NAMALWA (cell line): ENCODE data around the gene ATP2B3.

ENCODE experiments used
- DNase-seq: peaks from one replicate; pipeline ENCODE4 v3.0.0-alpha.2; 2015; ENCODE audit warnings: low spot score

Gene ATP2B3

DNA sequence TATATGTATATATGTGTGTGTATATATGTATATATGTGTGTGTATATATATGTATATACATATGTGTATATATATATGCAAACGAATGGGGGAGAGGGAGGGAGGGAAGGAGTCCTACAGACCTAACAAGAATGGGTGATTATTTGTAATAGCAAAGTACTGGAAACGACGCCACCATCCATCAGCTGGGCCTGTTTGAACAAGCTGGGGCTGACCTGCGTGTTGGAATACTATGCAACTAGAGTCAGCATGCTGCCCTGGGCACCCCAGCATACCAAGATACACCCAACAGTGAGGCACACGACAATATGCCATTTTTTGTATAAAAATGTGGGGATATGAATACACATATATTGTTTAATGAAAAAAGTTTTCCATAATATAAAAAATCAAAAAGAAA is 103.1 kb downstream of the ATP2B3 start:
- no peak for DNase-seq

DNA sequence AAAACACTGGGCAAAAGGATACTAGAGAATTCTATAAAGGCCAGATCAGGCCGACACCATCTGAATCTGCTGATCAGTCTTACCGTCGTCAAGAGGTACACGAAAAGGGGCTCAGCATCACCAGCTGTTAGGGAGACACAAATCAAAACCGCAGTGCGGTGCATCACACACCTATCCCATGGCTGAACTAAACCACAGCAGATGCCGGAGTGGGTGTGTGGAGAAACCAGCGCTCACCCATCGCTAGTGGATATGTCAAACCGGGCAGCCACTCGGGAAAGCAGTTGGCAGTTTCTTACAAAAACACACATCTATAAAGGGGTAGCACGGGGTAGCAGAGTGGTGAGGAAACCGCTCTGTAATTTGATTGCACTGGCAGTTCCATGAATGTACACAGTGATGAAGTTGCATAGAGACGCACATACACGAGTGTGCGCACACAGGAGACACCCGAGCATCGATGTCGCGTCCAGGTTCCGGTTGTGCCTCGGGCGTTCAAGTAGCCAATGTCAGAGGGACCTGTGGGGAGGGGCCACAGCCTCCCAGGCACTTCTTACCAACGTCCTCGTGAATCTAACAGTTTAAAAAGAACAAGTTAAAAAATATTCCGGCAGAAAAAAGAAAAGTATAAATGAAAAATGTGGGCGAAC is 104.6 kb downstream of the ATP2B3 start:
- DNase-seq: no peak

DNA sequence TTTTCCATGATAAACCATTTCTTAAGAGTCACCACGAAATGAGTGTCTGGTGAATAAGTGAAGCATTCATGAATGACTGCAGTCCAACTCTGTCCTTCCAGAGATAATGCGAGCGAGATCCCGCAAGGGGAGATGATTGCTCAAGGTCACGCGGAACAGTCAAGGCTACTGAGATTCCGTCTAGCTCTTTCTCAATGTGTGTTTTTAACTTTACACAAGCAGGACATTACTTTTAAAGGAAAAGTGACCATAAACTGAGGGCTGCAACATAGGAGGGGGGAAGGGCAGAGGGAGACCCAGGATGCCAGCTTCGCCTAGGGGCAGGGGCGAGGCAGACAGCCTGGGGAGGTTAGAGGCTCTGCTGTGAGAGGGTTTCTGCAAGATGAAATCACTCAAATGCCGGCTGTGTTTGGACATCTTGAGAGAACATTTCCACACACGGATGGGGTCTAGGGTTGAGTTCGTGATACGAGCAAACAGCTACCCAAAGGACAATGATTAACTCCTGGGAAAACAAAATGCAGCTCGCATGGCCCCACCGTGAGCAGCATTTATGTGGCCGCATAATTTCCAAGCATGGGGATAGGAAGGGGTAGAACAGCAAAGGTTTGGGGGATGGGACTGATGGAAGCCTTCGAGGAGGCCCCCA is 105.3 kb downstream of the ATP2B3 start:
- DNase-seq: no peak

DNA sequence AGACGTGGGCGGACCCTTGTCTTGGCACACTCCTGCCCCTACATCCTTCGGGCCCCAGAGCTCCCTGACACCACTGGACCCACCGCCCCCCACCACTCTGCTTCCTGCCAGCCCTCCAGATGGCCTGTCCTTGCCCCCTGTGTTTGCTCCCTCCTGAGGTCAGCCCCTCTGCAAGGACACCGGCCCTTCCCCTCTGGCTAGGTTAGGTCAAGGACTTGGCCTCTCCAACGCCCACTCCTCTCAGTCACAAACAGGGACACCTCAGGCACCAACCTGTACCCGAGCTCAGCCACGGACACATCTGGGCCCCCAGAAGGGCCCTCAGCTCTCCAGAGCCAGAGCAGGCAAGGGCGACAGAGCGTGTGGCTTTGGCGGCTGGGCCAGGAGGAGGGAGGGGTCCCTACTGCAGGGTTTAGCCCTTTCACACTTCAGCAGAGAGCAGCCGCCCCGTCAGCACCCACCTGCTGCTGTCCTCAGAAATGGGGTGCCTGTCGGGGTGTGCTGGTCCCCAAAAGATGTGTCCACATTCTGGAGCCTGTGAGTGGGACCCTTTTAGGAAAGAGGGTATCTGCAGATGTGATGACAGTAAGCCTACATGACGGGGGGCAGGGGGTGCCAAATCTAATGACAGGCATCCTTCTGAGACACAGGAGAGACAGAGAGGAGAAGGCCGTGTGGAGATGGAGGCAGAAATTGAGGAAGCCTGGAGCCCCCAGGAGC is 106.0 kb downstream of the ATP2B3 start:
- DNase-seq: no peak

DNA sequence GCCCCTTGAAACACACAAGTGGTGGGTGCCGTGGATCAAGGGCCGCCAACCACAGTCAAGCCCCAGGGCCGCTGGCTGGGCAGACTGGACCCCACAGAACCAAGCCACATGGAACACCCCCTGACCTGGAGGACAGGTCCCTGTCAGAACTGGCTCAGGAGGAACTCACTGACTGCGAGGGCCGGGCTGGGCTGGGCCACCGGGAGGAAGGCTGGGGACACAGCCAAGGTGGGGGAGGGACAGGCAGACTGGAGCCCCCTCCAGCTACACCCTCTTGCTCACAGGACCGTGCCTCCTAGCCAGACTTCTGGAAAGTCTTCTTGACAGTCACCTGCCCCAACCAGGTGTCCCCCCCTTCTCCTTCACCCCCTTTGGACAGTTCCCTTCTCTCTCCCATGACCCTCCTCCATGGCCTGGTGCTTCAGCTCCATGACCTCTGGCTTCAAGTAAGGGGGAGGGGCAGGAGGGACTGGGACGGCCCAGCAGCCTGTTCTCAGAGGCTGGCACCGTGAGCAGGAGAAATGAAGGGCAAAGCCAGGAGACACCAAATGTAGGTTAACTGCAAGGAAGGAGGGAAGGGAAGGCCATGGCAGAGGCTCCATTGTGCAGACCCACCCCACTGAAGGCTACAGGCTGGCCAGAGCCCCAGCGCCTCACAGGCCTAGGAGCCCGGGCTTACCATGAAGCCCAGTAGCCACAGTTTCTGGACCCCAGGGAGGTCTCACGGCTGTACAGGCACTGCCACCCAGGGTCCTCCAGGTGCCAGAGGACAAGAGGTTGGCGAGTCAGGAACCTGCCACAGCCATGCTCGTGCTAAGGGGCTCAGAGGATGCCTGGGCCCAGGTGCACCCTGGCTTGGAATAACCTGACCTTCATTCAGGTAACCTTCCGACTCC is 107.0 kb downstream of the ATP2B3 start:
- no peak for DNase-seq

DNA sequence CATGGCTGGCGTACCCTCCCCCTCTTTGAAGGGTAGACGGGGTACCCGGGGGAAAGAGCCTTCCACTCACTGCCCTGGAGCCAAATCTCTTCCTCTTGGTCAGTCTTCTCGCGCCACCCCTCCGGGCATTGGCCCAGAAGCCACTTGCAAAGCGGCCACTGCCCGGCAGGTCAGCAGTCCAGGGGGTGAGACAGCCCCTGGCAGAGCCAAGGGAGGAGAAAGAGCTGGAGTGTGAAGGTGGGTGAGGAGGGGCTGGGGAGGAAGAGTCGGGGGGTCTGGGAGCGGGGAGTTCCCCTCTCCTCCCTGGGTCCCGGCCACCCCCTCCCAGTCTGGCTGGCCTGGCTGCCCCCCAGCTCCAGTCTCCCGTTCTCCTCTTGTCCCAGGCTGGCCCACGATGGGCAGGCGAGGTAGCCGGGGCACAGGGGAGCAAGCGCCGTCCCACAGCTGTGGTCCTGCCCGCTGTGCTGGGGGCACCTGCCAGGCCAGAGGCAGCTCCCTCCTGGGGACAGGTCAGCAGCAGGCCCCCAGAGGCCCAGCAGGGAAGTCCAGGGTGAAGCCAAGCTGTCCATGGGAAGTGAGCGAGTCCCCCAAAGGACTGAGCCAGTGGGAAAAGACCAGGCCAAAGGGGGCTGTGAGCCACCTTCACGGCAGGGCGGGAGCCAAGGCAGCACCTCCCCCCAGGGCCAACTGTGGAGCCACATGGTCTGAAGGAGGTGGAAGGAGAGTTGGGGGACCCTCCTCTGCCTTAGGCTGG is 108.0 kb downstream of the ATP2B3 start:
- no peak for DNase-seq

DNA sequence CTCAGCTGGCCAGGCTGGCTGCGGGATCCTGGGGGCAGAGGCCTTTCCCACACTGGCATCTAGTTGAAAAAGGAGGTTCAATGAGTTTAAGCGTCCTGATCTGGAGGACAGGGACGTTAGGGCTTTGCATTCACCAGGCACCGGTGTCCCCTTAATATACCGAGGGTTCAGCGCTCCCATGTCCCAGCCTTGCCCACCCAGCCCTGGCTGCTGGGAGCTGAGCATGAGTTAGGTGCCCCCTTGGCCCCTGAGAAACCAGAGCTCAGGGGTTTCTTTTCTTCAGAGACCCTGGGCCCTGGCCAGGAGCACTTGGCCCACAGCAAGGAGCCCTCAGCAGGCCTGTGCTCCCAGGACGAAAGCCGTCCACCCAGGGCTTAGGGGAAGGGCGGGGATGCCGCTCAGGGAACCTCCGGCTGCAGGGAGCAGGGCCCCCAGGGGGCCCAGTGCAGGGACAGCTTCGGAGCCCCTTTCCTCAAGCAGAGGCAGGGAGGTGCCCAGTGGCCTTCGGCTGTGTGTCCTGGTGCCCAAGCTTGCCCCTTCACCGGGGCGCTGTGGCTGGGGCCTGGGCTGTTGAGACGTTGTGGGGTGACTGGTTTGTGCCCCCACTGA is 108.7 kb downstream of the ATP2B3 start:
- no peak for DNase-seq

DNA sequence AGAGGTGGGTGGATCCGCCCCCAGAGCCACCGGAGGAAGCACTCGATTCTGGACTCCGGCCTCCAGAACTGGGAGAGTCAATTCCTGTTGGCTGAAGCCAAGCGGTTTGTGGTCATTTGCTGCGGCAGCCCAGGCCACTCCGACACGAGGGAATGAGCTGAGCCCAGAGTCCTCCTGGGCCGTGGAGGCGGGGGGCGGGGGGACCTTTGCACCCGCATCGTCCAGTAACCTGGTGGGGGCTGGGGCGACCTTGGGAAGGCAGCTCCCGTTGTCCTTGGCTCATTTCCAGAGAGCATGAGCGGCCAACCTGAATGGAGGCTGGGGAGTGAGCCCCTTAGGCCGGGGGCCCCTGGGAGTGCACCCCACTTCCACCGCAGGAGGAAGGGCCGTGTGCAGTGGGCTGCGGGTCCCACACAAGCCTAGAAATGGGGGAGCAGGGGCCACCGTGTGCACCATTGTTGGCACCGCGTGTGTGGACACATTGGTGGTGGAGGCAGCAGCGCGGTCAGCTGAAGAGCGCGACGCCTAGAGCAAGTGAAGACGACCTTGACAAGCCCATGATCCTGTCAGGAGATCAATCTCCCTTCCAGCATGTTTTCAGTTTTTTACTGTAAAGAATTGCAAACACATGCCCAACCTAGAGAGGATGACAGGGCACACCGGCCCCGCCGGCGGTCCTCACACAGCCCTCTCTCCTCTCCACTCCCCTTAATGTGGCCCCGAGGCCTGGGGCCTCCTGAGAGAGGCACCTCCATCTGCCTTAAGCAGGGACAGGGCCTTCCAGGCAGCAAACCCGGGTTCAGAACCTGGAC is 109.6 kb downstream of the ATP2B3 start:
- DNase-seq: no peak

DNA sequence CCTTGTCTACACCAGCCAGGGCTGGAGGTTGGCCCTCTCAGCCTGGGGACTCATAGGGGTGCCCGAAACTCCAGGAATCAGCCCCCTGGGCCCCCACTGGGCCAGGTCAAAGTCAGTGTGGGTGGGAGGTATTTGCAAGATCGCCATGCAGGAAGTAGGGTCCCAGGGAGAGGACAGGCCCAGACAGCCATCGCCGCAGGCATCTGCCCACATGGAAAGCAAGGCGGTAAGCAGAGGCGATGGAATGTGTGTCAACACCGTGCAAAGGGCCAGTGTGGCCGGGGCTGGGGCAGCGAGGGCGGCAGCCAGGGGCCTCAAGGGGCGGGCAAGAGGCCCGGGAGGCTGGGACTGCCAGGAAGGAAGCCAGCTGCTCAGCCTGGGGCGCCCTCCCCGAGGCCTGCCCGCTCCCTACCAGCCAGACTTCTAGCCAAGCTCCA is 110.3 kb downstream of the ATP2B3 start:
- no peak for DNase-seq

DNA sequence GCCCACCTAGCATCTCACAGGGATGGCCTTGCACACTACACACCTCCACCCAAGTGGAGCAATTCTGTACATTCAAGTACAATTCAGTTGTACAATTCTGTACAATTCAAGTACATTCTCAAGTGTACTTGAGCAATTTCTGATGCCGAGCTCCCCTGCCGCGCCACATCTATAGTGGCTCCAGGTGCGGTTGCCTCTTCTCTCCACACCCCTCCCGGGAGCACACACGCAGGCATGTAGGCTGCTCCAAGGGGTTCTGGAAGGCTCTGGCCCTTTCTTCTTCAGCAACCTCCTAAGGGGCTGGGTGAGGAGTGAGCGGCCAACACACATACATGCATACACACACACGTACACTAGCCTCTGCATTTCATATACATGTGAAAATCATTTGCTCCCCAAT is 110.7 kb downstream of the ATP2B3 start:
- DNase-seq: no peak

DNA sequence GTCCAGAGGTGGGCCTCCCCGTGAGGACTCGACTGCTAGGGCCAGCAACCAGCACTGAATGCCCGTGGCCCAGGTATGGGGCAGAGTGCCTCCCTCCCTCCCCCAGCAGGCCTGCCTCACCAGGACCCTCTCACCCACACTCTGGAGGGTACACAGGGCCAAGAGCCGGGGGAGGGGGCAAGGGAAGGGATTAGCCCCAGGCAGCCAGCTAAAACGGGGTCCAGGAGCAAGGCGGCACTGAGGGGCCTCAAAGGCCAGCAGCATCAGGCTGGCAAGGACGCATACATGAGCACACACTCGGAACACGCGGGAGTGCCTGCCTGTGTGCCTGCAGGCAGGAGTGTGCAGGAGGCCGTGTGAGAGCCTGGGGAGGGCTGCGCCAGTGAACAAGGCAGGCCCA is 111.2 kb downstream of the ATP2B3 start:
- DNase-seq: no peak

DNA sequence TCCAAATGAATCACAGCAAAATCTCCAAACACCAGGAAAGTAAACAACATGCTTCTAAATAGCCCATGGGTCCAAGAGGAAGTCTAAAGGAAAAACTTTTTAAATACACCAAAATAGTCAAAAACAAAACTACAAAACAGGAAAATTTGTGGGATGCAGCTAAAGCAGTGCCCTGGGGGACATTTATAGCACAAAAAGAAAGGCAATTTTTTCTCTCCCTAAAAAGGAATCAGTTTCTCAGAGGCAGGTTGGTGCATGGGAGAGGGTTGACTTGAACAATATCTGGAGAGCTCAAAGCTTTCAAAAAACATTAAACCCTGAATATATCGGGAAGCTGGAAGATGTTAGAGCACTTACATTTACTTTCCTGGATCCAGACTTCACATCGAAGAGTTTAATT is 113.9 kb downstream of the ATP2B3 start:
- DNase-seq: no peak

DNA sequence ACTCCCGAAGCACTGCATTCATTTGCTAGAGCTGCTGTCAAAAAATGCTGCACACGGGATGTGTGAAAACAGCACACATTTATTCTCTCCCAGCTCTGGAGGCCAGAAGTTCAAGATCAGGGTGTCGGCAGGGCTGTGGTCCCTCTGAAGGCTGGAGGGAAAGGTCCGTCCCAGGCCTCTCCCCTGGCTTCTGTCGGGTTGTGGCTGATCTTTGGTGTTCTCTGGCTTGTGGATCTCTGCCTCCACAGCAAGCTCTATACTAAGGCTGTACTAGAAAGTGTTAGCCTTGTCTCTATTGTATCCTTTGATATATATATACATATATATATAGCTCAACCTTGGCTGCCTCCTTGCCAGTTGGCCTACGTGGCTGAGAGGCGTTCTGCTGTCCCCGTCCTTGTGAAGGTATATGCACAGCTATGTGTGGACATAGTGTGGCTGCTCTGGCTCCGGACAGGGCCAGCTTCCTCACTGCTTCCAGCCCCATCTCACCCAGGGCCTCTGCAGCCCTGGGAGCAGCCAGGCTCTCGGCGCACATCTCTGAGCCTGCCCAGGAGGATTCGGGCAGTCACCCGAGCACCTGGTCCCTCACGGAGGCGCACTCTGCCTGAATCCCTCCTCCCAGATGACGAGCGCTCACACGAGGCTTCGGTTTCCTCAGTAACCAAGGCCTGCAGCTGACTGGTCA is 114.6 kb downstream of the ATP2B3 start:
- DNase-seq: no peak
